HG02885 (cell line): ENCODE measurements around the gene IRF4.

ENCODE experiments used
- ATAC-seq: cut with Tn5 transposase; IDR thresholded peaks from one replicate; pipeline ENCODE4 v1.9.1; 2021; ENCODE audit warnings: mild to moderate bottlenecking; ENCODE audit not compliant: unreplicated experiment, poor library complexity

Gene IRF4

GRCh38 chr6:391559-392440, at the start of gene IRF4:
TSS of gene IRF4 (plus strand) at chr6:391752. CDS start at chr6:393153, 1,401 bp downstream.
- ATAC-seq, result peak; percentile 46

- peak; percentile 42 for ATAC-seq
These were observed 49.4 kb upstream of the IRF4 start for GRCh38 chr6:341914-342831.

DNA sequence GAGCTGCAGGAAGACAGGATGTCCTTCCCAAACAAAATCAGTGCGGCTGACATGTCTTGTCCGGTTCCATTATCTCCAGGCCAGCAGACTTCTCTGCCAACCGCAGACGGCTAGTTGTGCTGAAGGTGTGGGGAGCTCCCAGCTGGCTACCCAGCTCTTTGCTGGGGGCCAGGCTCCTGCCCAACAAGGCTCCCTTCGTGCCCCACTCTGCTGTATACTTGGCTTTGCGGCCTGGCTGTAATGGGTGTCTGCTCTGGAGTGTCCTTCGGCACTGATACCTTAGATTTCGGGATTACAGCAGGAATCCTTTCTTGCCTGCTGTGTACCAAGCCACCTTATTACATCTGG, 48.7 kb upstream of the IRF4 start:
- no peak for ATAC-seq

GRCh38 chr6:343226-343935, 48.2 kb upstream of the IRF4 start:
- ATAC-seq, result no peak

- ATAC-seq, result no peak
These were observed 47.4 kb upstream of the IRF4 start for GRCh38 chr6:343960-344815.

DNA sequence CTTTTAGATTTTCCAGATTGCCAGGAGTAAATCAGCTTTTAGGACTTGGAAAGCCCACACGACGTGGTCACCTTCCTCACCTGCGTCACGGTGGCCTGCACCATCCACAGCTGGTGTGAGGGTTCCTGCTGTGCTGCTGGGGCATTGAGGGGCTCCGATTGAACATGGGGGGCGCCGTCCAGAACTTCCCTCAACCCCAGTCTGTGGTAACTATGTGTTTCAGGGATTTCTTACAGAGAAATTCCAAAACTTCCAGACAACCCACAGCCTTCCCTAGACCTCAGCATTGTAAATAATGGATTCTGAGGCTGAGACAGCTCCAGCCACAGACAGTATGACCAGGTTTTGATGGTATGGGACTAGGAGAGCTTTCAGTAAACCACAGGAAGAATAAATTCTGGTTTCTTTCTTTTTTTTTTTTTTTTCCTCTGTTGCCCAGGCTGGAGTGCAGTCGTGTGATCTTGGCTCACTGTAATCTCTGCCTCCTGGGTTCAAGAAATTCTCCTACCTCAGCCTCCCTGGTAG, 46.7 kb upstream of the IRF4 start:
- ATAC-seq, result no peak

DNA sequence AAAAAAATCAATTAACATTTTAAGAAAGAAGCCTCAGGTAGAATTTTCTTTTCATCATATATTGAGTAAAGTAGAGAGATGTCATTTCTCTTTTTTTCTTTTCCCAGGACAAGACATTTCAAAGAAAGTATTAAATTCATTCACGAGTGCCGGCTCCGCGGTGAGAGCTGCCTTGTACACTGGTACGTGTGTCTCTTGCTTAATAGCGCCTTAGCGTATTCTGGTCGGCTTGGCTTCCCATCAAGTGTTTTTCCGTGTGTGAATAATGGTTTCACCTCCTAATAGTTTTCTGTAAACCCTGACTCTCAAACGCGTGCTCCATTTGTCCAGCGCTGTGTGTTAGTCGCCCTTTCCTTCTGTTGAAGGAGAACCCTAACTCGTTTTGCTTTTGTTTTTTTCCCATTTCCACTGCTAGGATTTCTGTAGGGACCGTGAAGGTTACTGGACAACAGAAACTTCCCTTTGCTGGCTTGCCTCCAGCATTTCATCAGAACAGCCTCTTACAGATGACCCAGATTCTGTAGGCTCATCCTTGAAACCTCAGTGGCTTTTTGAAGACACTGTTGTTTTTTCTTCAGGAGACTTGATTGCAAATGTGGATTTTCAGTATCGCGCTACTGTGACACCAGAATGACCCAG, 45.7 kb upstream of the IRF4 start:
- no peak for ATAC-seq

DNA sequence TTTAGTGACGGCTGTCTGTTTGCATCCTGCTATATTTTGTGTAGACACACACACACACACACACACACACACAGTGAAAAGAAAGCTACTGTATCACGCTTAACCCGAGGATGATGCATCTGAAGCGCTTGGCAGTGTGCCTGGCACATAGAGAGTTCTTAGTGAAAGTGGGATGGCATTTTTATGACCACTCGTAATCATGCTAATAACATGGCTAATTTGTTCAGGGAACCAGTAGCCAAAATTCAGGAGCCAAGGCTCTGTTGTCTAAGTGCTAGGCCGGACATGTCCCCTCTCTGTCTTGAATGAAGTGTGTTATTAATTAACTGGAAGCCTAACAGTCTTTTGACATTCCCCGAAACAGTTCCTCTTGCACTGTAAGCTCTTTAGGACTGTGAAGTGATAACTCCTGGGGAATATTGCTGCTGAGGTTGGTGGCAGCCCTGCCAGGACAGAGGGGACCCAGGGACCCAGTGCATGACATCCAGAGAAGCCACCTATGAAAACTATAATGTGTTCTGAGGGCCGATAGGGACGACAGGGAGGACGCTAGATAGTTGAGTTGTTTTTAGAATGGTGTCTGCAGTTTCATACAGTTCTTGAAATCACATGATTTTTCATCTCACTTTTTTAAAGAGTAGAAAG, 45.0 kb upstream of the IRF4 start:
- no peak for ATAC-seq

GRCh38 chr6:347232-347631, 44.3 kb upstream of the IRF4 start:
- ATAC-seq, result peak; percentile 80

GRCh38 chr6:347951-348859, 43.3 kb upstream of the IRF4 start:
- no peak for ATAC-seq

DNA sequence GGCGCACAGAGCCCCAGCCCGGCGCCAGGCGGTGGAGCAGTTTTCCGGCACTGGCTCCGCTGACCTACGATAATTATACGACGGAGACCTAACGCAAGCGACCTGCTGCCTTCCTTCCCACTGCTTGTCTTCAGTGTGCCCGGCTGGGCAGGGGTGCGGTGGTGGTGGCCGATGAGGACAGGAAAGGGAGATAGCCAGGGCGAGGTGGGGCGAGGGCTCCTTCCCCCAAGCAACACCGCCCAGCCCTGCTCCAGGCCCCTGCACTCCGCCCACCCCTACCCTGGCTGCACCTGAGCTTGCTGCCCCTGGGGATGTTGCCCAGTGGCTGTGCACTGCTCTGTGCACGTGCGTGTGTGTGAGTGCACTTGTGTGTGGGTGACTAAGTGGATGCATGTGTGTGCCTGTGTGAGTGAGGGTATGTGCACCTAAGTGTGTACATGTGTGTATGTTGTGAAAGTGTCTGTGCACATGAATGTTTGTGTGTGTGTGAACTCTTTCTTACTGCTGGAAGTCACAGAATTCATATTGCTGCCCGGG, 42.6 kb upstream of the IRF4 start:
- ATAC-seq, result no peak

DNA sequence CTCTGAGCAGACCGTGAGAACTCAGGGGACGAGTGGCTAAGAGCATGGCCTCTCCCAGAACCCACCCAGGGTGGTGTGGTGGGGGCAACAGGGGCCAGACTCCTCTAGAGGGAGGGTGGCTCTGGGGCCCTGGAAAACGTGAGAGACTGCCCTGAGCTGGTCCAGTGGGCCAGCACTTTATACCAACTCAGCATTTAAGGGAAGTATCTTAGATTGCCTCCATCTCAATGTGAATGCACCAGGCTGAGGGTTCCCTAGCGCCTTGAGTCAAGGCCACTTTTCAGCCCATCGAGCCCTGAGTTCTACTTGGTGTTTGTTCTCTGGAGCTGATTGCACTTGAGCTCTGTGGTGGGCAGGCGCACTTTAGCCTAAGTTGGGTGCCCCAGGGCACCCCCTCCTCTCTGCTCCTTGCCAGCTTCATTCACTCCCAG, 42.0 kb upstream of the IRF4 start:
- ATAC-seq, result no peak

DNA sequence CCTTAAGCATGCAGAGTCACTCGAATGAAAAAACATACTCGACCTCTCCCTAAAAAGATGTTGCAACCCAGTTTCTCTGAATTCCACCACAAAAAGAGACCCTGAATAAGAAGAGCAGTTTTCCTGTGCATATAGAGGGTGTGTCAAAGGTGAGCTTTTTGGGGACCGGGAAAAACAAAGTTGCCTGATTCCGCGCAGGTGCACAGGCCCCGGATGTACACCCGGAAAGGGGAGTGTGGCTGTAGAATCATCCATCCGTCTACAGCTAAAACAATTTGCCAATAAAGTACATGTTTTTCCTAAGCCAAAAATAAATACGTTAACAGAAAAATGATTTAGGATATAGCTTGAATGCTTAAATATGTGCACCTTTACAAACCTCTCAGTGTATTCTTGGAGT, 41.2 kb upstream of the IRF4 start:
- no peak for ATAC-seq

- ATAC-seq, result no peak
These were observed 40.3 kb upstream of the IRF4 start for GRCh38 chr6:351011-351866.

GRCh38 chr6:351867-352289, 39.7 kb upstream of the IRF4 start:
- no peak for ATAC-seq

GRCh38 chr6:352474-352873, 39.1 kb upstream of the IRF4 start:
- no peak for ATAC-seq
